ENCODE measurements around the gene VRK1. TPM values are rescaled to one million over a fixed set of nuclear protein-coding genes. Genes with fewer than 3 reads are reported as not detected.

VRK1 gene
- total RNA-seq, 5 donors from 2014 or later (not counting 1 experiment from before 2014, with no cell fraction given) = 24.4 to 34.5 (median 29.4) TPM

DNA sequence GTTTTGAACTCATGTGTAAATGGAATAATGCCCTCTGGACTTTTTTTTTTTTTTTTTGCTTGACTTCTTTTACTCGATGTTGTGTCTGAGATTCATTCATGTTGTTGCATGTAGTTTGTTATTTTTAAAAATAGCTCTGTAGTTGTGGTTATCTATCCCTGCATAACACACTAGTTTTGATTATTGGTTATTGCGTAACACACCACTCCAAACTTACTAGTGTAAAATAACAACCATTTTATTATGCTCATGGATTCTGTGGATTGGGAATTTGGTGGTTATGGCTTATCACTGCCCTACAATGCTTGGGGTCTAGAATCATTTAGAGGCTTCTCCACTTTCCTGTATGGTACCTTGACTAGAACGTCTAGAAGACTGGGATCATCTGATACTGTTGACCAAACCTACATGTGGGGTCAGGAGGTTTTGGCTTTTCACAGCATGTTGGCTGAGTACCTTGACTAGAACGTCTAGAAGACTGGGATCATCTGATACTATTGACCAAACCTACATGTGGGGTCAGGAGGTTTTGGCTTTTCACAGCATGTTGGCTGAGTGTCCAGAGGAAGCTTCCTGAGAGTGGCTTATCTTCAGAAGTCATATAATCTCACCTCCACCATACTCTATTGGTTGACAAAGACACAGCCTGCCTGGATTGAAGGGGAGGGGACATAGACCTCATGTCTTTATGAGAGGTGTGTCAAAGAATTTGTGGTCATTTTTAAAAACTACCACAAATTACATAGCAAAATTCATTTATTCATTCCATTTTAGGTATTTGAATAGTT, 11.6 kb downstream of the VRK1 start:
- no peak for ATAC-seq (replicated peaks in 1 of 4)
- Histone ChIP-seq H3K36me3 (ENCODE audit: control insufficient read depth in 2 of 2, extremely low read depth in 1 of 2, insufficient read depth in 1 of 2, low read length in 1 of 2) (no peaks in the 10 kb centered on the region), H3K4me1 (ENCODE audit: control insufficient read depth in 1 of 2, extremely low read depth in 1 of 2, insufficient read depth in 2 of 2, low read length in 2 of 2) (no peaks in the 10 kb centered on the region), H3K27ac (ENCODE audit: low read length) (no peak overlapping the region), H3K4me3 (ENCODE audit: control insufficient read depth in 1 of 2, extremely low read depth in 1 of 2, low read length in 1 of 2) (no peak overlapping the region), H3K27me3 (replicated peaks in 1 of 2; ENCODE audit: control insufficient read depth in 2 of 2, extremely low read depth in 1 of 2, insufficient read depth in 2 of 2, low read length in 1 of 2) (no peaks in the 10 kb centered on the region), H3K9me3 (no peaks in the 10 kb centered on the region)
- no peak overlapping the region for H3K4me3 Mint-ChIP-seq
- WGBS (ENCODE audit: insufficient coverage) = 100% methylated on average over 1 of the region's 4 CpGs
- ChIA-PET POLR2A (interaction anchor here in 1 of 2 donors (0.6 kb wide), 1 partner anchor 1243 kb away, joined by 8 read pairs; no protein-coding TSS in a partner anchor), CTCF (interaction anchor here in 1 of 2 donors (0.6 to 0.7 kb wide), 4 partner anchors 43 to 259 kb away, joined by 3 to 7 read pairs (median 4); no protein-coding TSS in a partner anchor)
- peaks cover 63 to 80% (median 67%) of the 10 kb centered on the region in 3 donors for H3K4me1 Mint-ChIP-seq
- no peak for DNase-seq
- H3K36me3 Mint-ChIP-seq = peaks cover 11% of the 10 kb centered on the region
- H3K27ac Mint-ChIP-seq = no peak overlapping the region
- H3K27me3 Mint-ChIP-seq = no peaks in the 10 kb centered on the region
- no peaks in the 10 kb centered on the region for H3K9me3 Mint-ChIP-seq

DNA sequence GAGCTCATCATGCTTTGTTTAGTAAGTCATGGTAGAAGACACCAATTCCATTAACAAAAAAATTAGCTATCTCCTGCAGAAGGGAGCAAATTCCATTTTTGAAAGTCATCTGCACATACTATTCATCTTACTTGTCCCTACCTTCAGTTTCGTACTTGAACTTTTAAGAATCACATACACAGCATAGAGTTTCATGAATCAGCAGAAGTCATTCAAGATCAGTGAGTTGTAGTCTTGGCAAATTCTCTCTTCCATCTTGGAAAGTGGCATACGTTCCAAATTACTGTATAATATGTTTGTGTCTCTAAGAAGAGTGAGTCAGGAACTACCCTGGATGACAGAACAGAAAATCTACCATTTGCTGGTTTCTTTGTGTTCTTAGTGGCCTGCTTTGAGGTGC, 14.1 kb downstream of the VRK1 start:
- DNase-seq (no peak), ATAC-seq (replicated peaks in 1 of 4) (no peak)
- no peaks in the 10 kb centered on the region for H3K9me3 ChIP-seq
- H3K4me3 Mint-ChIP-seq = no peak overlapping the region
- no peaks in the 10 kb centered on the region for H3K36me3 ChIP-seq (ENCODE audit: control insufficient read depth in 2 of 2, extremely low read depth in 1 of 2, insufficient read depth in 1 of 2, low read length in 1 of 2)
- no CpG with 5 or more reads among the region's 2 CpGs for WGBS (ENCODE audit: insufficient coverage)
- H3K4me3 ChIP-seq (ENCODE audit: control insufficient read depth in 1 of 2, extremely low read depth in 1 of 2, low read length in 1 of 2) = no peak overlapping the region
- peaks cover 0 to 1% of the 10 kb centered on the region in 2 experiments for H3K4me1 ChIP-seq (ENCODE audit: control insufficient read depth in 1 of 2, extremely low read depth in 1 of 2, insufficient read depth in 2 of 2, low read length in 2 of 2)
- peaks cover 11% of the 10 kb centered on the region for H3K36me3 Mint-ChIP-seq
- POLR2A ChIA-PET = interaction anchor here in 1 of 2 donors (0.6 kb wide), 1 partner anchor 30 kb away, joined by 11 read pairs; no protein-coding TSS in a partner anchor
- H3K27me3 Mint-ChIP-seq = no peaks in the 10 kb centered on the region
- CTCF ChIA-PET = interaction anchor here in 1 of 2 donors (0.9 to 1.5 kb wide), 2 partner anchors 12 to 28 kb away, joined by 3 read pairs; no protein-coding TSS in a partner anchor
- no peak overlapping the region for H3K27ac Mint-ChIP-seq
- peaks cover 51 to 62% (median 53%) of the 10 kb centered on the region in 3 donors for H3K4me1 Mint-ChIP-seq
- no peaks in the 10 kb centered on the region for H3K27me3 ChIP-seq (replicated peaks in 1 of 2; ENCODE audit: control insufficient read depth in 2 of 2, extremely low read depth in 1 of 2, insufficient read depth in 2 of 2, low read length in 1 of 2)
- no peaks in the 10 kb centered on the region for H3K9me3 Mint-ChIP-seq
- H3K27ac ChIP-seq (ENCODE audit: low read length) = no peak overlapping the region

DNA sequence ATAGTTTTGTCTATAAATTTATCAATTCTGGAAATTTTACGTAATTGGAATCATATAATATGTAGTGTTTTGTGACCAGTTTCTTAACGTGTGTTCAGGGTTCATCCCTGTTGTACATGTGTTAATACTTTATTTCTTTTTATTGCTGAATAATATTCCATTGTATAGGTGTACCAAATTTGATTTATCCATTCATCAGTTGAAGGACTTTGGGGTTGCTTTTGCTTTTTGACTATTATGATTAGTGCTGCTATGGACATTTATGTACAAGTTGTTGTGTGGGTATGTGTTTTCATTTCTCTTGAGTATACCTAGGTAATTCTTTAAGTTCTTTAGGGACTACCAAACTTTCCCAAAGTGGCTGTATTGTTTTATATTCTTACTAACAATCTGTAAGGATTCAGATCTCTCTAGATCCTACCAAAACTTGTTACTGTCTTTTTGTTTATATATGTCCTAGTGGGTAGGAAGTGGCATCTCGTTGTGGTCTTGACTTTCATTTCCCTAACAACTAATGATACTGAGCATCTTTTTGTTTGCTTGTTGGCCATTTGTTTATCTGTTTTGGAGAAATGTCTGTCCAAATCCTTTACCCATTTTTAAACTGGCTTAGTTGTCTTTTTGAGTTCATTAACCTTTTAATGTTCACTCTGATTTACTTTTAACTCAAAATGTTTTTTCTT, 14.9 kb downstream of the VRK1 start:
- Histone ChIP-seq H3K36me3 (ENCODE audit: control insufficient read depth in 2 of 2, extremely low read depth in 1 of 2, insufficient read depth in 1 of 2, low read length in 1 of 2) (no peaks in the 10 kb centered on the region), H3K27me3 (replicated peaks in 1 of 2; ENCODE audit: control insufficient read depth in 2 of 2, extremely low read depth in 1 of 2, insufficient read depth in 2 of 2, low read length in 1 of 2) (no peaks in the 10 kb centered on the region), H3K4me3 (ENCODE audit: control insufficient read depth in 1 of 2, extremely low read depth in 1 of 2, low read length in 1 of 2) (no peak overlapping the region), H3K4me1 (ENCODE audit: control insufficient read depth in 1 of 2, extremely low read depth in 1 of 2, insufficient read depth in 2 of 2, low read length in 2 of 2) (peaks cover 0 to 4% of the 10 kb centered on the region in 2 experiments), H3K9me3 (no peaks in the 10 kb centered on the region), H3K27ac (ENCODE audit: low read length) (no peak overlapping the region)
- ATAC-seq (replicated peaks in 1 of 4) (no peak), DNase-seq (peak in 1 of 35 experiments; percentile 22)
- ChIA-PET CTCF (interaction anchor here in 1 of 2 donors (0.9 kb wide), 1 partner anchor 29 kb away, joined by 3 read pairs; no protein-coding TSS in a partner anchor), POLR2A (no interaction called here)
- H3K4me3 Mint-ChIP-seq = no peak overlapping the region
- H3K9me3 Mint-ChIP-seq = no peaks in the 10 kb centered on the region
- no CpG with 5 or more reads among the region's 3 CpGs for WGBS (ENCODE audit: insufficient coverage)
- peaks cover 52 to 60% (median 55%) of the 10 kb centered on the region in 3 donors for H3K4me1 Mint-ChIP-seq
- H3K27me3 Mint-ChIP-seq = no peaks in the 10 kb centered on the region
- peaks cover 11% of the 10 kb centered on the region for H3K36me3 Mint-ChIP-seq
- H3K27ac Mint-ChIP-seq = no peak overlapping the region

DNA sequence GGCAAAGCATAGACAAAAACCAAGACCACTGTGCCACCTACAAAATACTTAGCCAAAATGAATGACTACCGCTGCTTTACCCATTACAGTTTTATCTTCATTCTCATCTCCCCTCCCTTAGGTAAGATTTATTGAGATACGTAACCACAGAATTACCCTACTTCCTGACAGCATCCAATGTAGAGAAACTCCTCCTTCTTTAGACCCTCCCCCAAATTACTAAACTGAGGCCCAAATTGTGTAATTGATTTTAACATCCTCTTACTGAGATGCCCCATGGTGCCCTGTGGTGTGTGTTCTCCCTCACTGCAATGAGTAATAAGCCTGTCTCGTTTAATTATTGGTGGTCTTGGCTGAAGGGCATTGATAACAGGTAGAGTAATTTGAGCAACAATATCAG, 19.1 kb downstream of the VRK1 start:
- 75% methylated on average over 1 of the region's 3 CpGs for WGBS (ENCODE audit: insufficient coverage)
- no peaks in the 10 kb centered on the region for H3K27me3 ChIP-seq (replicated peaks in 1 of 2; ENCODE audit: control insufficient read depth in 2 of 2, extremely low read depth in 1 of 2, insufficient read depth in 2 of 2, low read length in 1 of 2)
- H3K9me3 ChIP-seq = no peaks in the 10 kb centered on the region
- Mint-ChIP-seq H3K27me3 (no peaks in the 10 kb centered on the region), H3K27ac (no peak overlapping the region), H3K36me3 (peaks cover 17% of the 10 kb centered on the region), H3K4me3 (no peak overlapping the region), H3K4me1 (peaks cover 37 to 51% (median 48%) of the 10 kb centered on the region in 3 donors), H3K9me3 (no peaks in the 10 kb centered on the region)
- H3K36me3 ChIP-seq (ENCODE audit: control insufficient read depth in 2 of 2, extremely low read depth in 1 of 2, insufficient read depth in 1 of 2, low read length in 1 of 2) = peaks cover 0 to 3% of the 10 kb centered on the region in 2 donors
- no peak overlapping the region for H3K4me3 ChIP-seq (ENCODE audit: control insufficient read depth in 1 of 2, extremely low read depth in 1 of 2, low read length in 1 of 2)
- H3K27ac ChIP-seq (ENCODE audit: low read length) = no peak overlapping the region
- CTCF ChIA-PET = no interaction called here
- H3K4me1 ChIP-seq (ENCODE audit: control insufficient read depth in 1 of 2, extremely low read depth in 1 of 2, insufficient read depth in 2 of 2, low read length in 2 of 2) = peaks cover 0 to 4% of the 10 kb centered on the region in 2 experiments
- ATAC-seq (replicated peaks in 1 of 4) (no peak), DNase-seq (no peak)
- POLR2A ChIA-PET = no interaction called here

DNA sequence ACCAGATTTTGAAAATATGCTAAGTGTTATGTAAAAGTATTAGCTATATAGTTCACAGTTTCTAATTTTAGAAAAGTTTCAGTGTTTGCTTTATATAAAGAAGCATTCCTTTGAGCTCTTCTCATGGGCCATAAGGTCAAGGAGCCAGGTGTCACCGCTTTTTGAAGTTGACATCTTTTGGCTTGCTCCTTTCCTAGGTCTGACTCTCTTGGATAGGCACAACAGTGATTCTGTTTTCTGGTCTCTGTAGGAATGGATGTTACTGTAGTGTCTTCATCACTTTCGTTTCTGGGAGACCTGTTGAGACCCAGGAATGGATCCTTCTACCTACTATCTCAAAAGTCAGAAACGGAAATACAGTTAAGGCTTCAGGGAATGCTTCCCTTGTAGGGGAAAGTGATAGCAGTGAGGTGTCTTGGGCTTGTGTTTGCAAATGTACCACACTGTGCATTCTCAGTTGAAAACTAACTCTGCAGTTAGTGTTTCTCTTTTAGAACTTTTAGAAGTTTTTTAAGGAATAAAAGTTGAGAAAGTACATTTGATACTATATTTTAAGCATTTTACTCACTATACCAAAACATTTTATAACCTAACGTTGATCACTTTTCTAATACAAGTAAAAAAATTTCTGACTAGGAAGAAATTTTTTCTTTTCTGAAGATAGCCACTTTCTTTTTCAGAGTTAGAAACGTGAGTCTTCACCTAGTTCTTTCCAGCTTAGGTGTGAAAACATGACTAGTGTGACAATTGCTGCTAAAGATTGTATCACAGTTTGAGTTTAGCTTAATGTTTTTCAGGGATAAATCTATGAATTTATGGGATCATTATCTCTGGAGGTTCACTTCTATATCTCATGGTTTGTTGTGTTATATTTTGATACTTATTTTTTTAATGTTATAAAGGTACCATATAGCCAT, 20.8 kb downstream of the VRK1 start:
- DNase-seq (peak in 1 of 35 experiments; percentile 6), ATAC-seq (replicated peaks in 1 of 4) (no peak)
- ChIA-PET CTCF (no interaction called here), POLR2A (no interaction called here)
- H3K4me3 ChIP-seq (ENCODE audit: control insufficient read depth in 1 of 2, extremely low read depth in 1 of 2, low read length in 1 of 2) = no peak overlapping the region
- H3K4me1 Mint-ChIP-seq = peaks cover 27 to 42% (median 35%) of the 10 kb centered on the region in 3 donors
- WGBS (ENCODE audit: insufficient coverage) = 100% methylated on average over 1 of the region's 5 CpGs
- peaks cover 0 to 3% of the 10 kb centered on the region in 2 donors for H3K36me3 ChIP-seq (ENCODE audit: control insufficient read depth in 2 of 2, extremely low read depth in 1 of 2, insufficient read depth in 1 of 2, low read length in 1 of 2)
- H3K27me3 Mint-ChIP-seq = no peaks in the 10 kb centered on the region
- no peaks in the 10 kb centered on the region for H3K9me3 ChIP-seq
- no peak overlapping the region for H3K27ac ChIP-seq (ENCODE audit: low read length)
- peaks cover 0 to 4% of the 10 kb centered on the region in 2 experiments for H3K4me1 ChIP-seq (ENCODE audit: control insufficient read depth in 1 of 2, extremely low read depth in 1 of 2, insufficient read depth in 2 of 2, low read length in 2 of 2)
- no peaks in the 10 kb centered on the region for H3K9me3 Mint-ChIP-seq
- no peaks in the 10 kb centered on the region for H3K27me3 ChIP-seq (replicated peaks in 1 of 2; ENCODE audit: control insufficient read depth in 2 of 2, extremely low read depth in 1 of 2, insufficient read depth in 2 of 2, low read length in 1 of 2)
- no peak overlapping the region for H3K4me3 Mint-ChIP-seq
- no peak overlapping the region for H3K27ac Mint-ChIP-seq
- H3K36me3 Mint-ChIP-seq = peaks cover 16% of the 10 kb centered on the region
